Activated T-cell treated with anti-CD3 and anti-CD28 coated beads, Interleukin-2, amount 50 U/mL, for 72 hours (primary cell): ENCODE data around the gene EPB41L4B. TPM values are rescaled to one million over a fixed set of nuclear protein-coding genes. Genes with fewer than 3 reads are reported as not detected.

Experiments
- ATAC-seq, 2 donors: fragments of 150-1000 bp; cut with Tn5 transposase; replicated peaks in 1 of 2; 2 replicates each; pipeline ENCODE4 v1.10.0; 2021; ENCODE audit warnings: moderate library complexity in 2 of 2, mild to moderate bottlenecking in 1 of 2
- DNase-seq, 2 donors: peaks; one replicate each; pipeline ENCODE4 v3.0.0; 2021 to 2022; ENCODE audit warnings: mixed read lengths in 1 of 2
- H3K27ac Mint-ChIP-seq: one replicate; pipeline ENCODE4 v1.8.0; 2022; ENCODE audit warnings: mild to moderate bottlenecking, moderate library complexity, mixed read lengths
- H3K27me3 Mint-ChIP-seq: one replicate; pipeline ENCODE4 v1.8.0; 2022; ENCODE audit warnings: low read depth, mixed read lengths
- H3K36me3 Mint-ChIP-seq, 2 donors: one replicate each; pipeline ENCODE4 v1.8.0; 2022; ENCODE audit warnings: mixed read lengths in 2 of 2, mild to moderate bottlenecking in 1 of 2; ENCODE audit not compliant: insufficient read depth in 2 of 2
- H3K4me1 Mint-ChIP-seq: one replicate; pipeline ENCODE4 v1.8.0; 2022; ENCODE audit warnings: low read depth, mixed read lengths
- H3K4me3 Mint-ChIP-seq, 2 donors: one replicate each; pipeline ENCODE4 v1.8.0; 2022; ENCODE audit warnings: mild to moderate bottlenecking in 2 of 2, mixed read lengths in 2 of 2, moderate library complexity in 2 of 2
- H3K9me3 Mint-ChIP-seq, 2 donors: one replicate each; pipeline ENCODE4 v1.8.0; 2022; ENCODE audit warnings: mixed read lengths in 2 of 2
- total RNA-seq, 2 donors: library from RNA; stranded (reverse); gene quantifications; one replicate each; pipeline ENCODE4 v1.2.3, GENCODE V29; 2022

Gene EPB41L4B
- total RNA-seq, 2 donors from 2014 or later: 1.6 to 3.8 TPM

DNA sequence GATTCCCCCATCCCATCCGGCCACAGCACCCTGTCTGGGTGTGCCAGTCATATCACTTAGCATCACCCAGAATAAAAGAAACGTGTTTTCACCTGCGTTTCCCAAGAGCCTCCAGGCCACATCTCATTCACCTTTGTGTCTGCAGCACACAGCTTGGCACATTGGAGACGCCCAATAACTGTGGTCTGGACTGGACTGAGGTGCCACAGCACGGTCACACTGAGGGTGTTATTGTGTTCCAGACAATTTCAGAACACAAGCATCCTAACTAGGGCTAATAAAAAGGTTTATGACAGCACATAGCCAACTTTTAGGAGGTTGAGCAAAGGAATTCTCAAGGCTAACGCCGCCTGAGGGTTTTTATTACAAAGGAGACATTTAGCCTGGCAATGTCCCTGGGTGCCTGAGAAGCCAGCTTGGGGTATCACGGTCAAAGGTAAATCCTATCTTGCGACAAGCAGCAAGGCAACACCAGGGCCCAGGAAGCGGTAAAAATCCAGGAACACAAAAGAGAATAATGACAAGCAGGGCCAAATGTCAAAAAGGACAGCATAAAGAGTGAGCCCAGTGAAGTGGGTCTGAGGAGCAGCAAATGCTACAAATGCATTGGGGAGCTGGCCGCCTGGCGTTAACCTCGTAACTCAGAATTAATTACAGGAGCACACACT lies 3.4 kb downstream of the EPB41L4B start:
- Mint-ChIP-seq H3K27ac (no peak overlapping the region), H3K4me3 (no peak overlapping the region), H3K36me3 (no peaks in the 10 kb centered on the region), H3K4me1 (peaks cover 9% of the 10 kb centered on the region), H3K9me3 (no peaks in the 10 kb centered on the region), H3K27me3 (peaks cover 78% of the 10 kb centered on the region)
- ATAC-seq (no peak), DNase-seq (no peak)

DNA sequence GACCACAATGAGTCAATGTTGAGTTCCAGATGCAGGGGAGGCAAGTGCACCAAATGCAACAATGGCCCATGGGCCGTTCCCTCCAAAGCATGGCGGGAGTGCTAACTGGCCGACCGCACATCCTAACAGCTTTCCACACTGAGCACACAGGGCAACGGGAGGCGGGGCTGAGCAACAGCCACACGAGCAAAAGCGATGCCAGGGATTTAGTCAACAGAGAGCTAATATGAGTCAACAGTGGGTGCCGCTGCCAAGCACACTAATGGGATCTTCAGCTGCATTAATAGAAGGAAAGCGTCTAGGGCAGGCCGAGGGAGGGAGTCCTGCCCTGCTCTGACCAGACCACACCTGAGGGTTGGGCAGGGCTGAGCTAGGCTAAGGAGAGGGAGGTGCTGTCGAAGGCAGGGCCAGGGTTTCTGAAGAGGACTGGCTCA lies 4.6 kb downstream of the EPB41L4B start:
- no peaks in the 10 kb centered on the region for H3K36me3 Mint-ChIP-seq
- ATAC-seq: no peak
- H3K4me3 Mint-ChIP-seq: no peak overlapping the region
- H3K4me1 Mint-ChIP-seq: peaks cover 19% of the 10 kb centered on the region
- no peaks in the 10 kb centered on the region for H3K9me3 Mint-ChIP-seq
- H3K27me3 Mint-ChIP-seq: peaks cover 78% of the 10 kb centered on the region
- DNase-seq: no peak
- no peak overlapping the region for H3K27ac Mint-ChIP-seq

DNA sequence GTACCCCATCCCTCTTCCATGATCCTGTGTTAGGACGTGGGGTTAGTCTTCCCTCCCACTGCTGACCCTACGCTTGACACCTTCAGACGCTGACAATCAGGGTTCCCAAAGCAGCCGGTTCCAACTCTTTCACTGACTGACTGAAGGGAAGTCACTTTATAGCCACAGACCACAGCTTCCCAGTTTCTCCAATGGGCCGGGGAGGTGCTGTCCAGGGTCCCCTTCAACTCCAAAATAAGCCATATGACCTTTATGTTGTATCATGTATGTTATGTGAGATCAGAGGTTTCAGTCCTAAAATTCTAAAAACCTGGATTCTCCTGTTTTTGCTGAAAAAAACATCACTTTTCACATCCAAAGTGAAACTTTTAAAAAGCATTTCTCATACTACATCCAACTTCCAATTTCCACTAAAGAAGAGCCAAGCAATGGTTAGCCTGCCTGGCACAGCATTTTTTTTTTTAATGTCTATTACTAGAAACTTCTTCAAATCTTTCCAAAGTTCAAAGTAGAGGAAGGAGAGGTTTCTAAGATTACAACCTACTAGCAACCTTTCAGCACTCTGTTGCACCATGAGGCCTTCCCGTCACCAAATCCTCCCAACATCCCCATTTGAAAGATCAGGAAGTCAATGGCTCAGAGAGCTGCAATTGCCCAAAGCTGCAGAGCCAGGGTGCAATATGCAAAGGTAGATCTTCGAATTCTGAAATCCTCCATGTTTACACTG lies 5.2 kb downstream of the EPB41L4B start:
- H3K36me3 Mint-ChIP-seq: no peaks in the 10 kb centered on the region
- H3K4me1 Mint-ChIP-seq: peaks cover 19% of the 10 kb centered on the region
- DNase-seq (no peak), ATAC-seq (no peak)
- peaks cover 83% of the 10 kb centered on the region for H3K27me3 Mint-ChIP-seq
- H3K27ac Mint-ChIP-seq: no peak overlapping the region
- H3K9me3 Mint-ChIP-seq: no peaks in the 10 kb centered on the region
- H3K4me3 Mint-ChIP-seq: no peak overlapping the region

DNA sequence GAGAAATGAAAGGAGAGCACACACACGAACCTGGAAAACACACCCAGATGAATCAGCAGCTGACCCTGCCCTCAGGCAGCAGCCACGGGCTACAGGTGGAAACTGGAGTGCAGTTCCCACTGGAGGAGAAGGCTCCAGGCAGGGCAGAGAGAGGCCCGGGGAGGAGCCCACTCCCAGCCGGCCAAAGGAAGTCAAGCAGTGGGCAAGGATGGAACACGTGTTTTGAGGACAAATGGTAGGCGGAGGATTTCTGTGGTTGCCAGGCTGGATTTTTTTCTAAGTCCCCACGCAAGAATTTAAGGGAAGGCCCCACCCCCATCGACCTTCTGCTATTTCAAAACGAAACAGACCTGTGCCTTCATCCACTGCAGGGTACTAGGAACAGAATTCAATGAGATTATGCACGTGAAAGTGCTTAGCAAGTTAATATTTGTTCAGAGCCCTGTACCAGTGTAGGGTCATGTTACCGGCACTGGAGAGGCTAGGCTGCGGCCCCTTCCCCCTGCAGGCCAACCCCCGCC lies 6.8 kb downstream of the EPB41L4B start:
- Mint-ChIP-seq H3K9me3 (no peaks in the 10 kb centered on the region), H3K27ac (no peak overlapping the region), H3K36me3 (no peaks in the 10 kb centered on the region), H3K4me3 (no peak overlapping the region), H3K27me3 (peaks cover 92% of the 10 kb centered on the region), H3K4me1 (peaks cover 16% of the 10 kb centered on the region)
- DNase-seq: no peak
- no peak for ATAC-seq

DNA sequence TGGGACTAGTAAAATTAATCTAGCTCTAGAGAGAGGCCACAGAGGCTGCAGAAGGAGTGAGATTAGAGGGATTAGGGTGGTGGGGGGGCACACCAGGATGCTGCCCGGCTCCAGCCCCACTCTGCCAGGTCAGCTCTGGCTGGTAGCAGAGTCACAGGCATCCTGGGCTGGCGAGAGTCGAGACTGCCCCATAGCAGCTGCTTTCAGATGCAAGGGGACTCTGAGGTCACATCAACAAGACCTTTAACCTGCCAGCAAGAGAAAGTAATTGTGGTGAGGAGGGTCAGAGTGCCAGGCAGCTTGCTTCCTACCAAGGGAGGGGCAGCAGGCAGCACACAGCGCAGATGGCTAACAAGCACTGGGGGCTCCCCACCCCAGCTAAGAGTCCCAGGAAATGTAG lies 7.5 kb downstream of the EPB41L4B start:
- no peak overlapping the region for H3K4me3 Mint-ChIP-seq
- peaks cover 93% of the 10 kb centered on the region for H3K27me3 Mint-ChIP-seq
- H3K4me1 Mint-ChIP-seq: peaks cover 11% of the 10 kb centered on the region
- ATAC-seq (no peak), DNase-seq (no peak)
- H3K9me3 Mint-ChIP-seq: no peaks in the 10 kb centered on the region
- no peak overlapping the region for H3K27ac Mint-ChIP-seq
- H3K36me3 Mint-ChIP-seq: no peaks in the 10 kb centered on the region

DNA sequence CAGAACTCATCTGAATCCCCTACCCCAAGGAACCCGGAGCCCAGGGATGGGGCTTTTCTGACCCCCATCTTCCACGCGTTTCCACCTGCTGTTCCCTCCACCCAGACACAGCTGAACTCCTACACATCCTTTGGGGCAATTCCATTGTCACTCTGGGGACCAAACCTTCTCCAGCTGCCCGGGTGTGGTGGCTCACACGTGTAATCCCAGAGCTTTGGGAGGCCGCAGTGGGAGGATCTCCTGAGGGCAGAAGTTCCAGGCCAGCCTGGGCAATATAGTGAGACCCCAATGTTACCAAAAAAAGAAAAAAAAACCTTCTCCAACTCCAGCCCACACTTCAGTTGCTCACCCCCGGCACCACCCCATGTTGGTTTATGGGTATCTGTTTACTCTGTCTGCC lies 8.1 kb downstream of the EPB41L4B start:
- H3K27me3 Mint-ChIP-seq: peaks cover 92% of the 10 kb centered on the region
- H3K9me3 Mint-ChIP-seq: no peaks in the 10 kb centered on the region
- H3K4me3 Mint-ChIP-seq: no peak overlapping the region
- ATAC-seq (no peak), DNase-seq (no peak)
- H3K36me3 Mint-ChIP-seq: no peaks in the 10 kb centered on the region
- peaks cover 10% of the 10 kb centered on the region for H3K4me1 Mint-ChIP-seq
- H3K27ac Mint-ChIP-seq: no peak overlapping the region

DNA sequence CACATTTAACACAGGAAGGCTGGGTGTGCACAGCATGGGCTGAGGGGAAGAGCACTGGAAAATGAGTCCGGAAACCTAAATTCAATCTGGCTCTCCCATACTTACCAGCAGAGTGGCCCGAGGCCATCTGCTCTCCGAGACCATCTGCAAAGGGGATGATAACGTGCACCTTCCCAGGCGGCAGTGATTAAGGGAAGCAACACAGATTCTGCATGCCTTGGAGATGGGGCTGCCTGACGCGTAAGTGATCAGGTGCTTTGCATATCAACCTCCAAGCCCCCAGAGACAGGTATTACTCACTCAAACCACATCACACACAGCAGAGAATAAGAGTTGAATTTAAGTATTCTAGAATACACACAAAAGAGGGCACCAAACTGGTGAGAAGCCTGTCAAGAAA lies 9.1 kb downstream of the EPB41L4B start:
- Mint-ChIP-seq H3K36me3 (no peaks in the 10 kb centered on the region), H3K27me3 (peaks cover 81% of the 10 kb centered on the region), H3K4me1 (peaks cover 10% of the 10 kb centered on the region), H3K27ac (no peak overlapping the region), H3K4me3 (no peak overlapping the region), H3K9me3 (no peaks in the 10 kb centered on the region)
- peak; percentile 89 to 93 for ATAC-seq
- peak in 1 of 2 donors; percentile 9 for DNase-seq

DNA sequence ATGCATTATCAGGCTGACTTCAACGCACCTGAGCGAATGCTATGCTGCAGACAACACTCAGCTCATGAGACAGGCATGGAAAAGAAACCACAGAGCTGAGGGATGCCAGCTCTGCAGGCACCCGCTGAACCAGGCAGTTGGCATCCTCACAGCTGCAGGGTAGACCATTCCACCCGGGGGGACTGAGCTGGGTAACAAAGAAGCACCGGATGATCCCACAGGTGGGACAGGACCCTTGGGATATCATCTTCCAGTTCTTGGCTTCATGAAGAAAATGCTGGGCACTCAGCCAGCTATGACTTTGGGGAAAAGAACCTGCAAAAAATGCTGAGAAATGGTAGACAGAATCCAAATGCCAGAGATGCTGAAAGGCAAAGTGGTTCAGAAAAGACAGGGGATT lies 9.6 kb downstream of the EPB41L4B start:
- H3K4me3 Mint-ChIP-seq: no peak overlapping the region
- H3K27me3 Mint-ChIP-seq: peaks cover 77% of the 10 kb centered on the region
- H3K9me3 Mint-ChIP-seq: no peaks in the 10 kb centered on the region
- H3K36me3 Mint-ChIP-seq: no peaks in the 10 kb centered on the region
- ATAC-seq (no peak), DNase-seq (no peak)
- no peak overlapping the region for H3K27ac Mint-ChIP-seq
- peaks cover 10% of the 10 kb centered on the region for H3K4me1 Mint-ChIP-seq

DNA sequence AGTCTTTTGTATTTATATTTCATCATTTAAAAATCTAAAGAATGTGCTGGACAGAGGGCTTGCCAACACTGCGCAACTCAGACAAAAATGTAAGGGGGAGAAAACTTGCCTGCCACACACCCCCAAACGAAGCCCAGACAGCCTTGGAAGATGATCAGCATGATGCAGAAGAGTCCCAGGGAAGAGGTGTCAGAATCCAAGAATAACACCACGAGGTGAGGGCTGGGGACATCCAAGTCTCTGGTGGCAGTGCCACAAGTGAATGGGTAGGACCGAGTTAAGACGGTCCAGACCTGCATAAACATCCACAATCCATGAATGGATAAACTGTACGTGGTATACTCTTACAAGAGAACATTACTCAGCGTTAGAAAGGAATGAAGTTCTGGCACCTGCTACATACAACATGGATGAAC lies 10.4 kb downstream of the EPB41L4B start:
- H3K27ac Mint-ChIP-seq: no peak overlapping the region

DNA sequence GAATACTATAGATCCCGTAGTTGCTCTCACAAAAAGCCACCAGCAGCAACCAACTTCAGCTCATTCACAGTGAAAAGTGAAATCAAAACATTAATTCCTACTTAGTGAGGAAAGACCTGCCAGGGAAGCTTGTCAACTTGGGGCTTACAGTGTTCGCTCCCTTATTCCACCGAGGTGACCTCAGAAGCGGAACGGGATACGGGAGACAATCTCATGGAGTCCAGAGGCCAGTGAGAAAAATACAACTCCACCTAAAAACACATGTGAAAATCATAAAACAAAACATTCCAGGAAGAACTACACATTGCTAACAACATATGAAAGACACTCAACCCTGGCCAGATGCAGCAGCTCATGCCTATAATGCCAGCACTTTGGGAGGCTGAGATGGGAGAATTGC lies 11.6 kb downstream of the EPB41L4B start:
- Mint-ChIP-seq H3K9me3 (no peaks in the 10 kb centered on the region), H3K36me3 (no peaks in the 10 kb centered on the region), H3K27me3 (peaks cover 66% of the 10 kb centered on the region), H3K4me3 (no peak overlapping the region), H3K27ac (no peak overlapping the region), H3K4me1 (peaks cover 10% of the 10 kb centered on the region)
- no peak for ATAC-seq
- no peak for DNase-seq

More for the DNA sequence above, 10.4 kb downstream of the EPB41L4B start:
- Mint-ChIP-seq H3K9me3 (no peaks in the 10 kb centered on the region), H3K36me3 (no peaks in the 10 kb centered on the region), H3K4me3 (no peak overlapping the region), H3K4me1 (peaks cover 10% of the 10 kb centered on the region), H3K27me3 (peaks cover 69% of the 10 kb centered on the region)
- ATAC-seq (no peak), DNase-seq (no peak)

DNA sequence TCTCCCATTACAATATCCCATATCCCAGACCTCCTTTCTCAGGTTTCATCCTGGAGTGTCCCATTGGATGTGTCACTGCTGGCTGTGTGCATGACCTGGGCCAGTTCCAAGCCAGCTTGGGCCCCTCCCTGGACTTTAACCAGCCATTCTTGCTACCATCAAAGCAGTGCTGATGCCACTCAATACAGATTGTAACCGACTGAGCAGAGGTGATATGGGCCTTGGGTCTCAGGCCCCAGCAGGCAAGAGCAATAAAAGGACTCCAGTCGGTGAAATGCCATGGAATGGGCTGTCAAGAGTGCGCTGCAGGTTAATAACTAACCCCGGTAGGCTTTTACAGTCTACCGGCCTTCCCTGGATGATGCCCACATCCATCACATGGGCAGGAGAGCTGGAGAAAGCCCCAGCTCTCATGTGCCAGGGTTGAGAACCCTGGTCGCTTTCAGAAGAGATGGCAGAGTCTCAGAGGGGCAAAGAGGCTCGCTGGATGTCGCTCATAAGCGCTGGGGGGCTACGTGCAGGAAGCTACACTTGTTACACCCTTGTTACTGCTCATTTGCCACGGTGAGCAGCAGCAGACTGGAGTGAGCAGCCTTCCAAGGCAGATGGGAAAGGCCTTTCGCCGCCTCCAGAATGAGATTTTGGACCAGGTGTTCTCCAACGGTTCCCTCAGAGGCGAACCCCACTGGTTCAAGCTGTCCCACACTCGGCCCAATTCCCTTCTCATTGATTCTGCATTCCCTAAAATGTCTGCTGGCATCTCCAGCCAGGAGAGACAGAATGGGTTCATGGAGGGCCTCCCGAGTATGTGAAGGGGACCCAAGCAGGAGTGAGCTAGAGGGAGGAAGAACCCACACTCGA lies 13.2 kb downstream of the EPB41L4B start:
- H3K4me1 Mint-ChIP-seq: peaks cover 10% of the 10 kb centered on the region
- ATAC-seq: no peak

DNA sequence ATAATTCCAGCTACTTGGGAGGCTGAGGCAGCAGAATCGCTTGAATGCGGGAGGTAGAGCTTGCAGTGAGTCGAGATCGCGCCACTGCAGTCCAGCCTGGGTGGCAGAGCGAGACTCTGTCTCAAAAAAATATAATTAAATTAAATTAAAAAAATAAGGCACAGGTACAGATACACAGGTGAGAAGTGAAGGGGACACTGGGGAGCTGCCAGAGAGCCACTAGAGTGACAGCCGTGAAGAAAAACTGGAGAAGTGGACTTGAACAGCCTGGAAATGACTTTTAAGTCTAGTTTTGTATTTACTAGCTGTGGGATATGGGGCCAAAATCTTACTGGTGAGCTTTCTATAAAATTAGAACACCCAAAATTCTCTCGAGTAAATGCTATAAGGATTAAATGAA lies 15.1 kb downstream of the EPB41L4B start:
- no peak for ATAC-seq
- H3K9me3 Mint-ChIP-seq: no peaks in the 10 kb centered on the region
- no peaks in the 10 kb centered on the region for H3K4me1 Mint-ChIP-seq
- H3K36me3 Mint-ChIP-seq: no peaks in the 10 kb centered on the region
- no peak for DNase-seq
- no peak overlapping the region for H3K4me3 Mint-ChIP-seq
- H3K27ac Mint-ChIP-seq: no peak overlapping the region
- H3K27me3 Mint-ChIP-seq: peaks cover 52% of the 10 kb centered on the region

More for the DNA sequence above, 13.2 kb downstream of the EPB41L4B start:
- Mint-ChIP-seq H3K27ac (no peak overlapping the region), H3K4me3 (no peak overlapping the region), H3K36me3 (no peaks in the 10 kb centered on the region), H3K27me3 (peaks cover 54% of the 10 kb centered on the region), H3K9me3 (no peaks in the 10 kb centered on the region)
- no peak for DNase-seq

DNA sequence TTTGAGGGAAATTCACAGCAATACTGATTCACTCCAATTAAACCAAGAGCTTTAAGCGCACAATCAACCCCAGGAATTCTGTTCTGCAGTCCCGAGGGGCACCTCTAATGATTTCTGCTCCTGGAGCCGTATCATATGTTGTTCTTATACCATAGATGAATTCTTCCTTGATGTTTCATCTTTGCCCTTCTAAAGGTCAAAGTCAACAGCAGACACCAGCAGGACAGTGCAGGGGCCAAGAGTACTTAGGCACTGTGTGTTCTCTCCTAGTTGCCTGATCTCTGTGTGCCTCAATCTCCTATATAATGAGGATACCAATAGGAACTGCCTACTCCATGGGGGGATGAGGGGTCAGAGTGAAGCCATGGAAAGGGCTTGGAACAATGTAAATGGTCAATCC lies 16.5 kb downstream of the EPB41L4B start:
- Mint-ChIP-seq H3K36me3 (no peaks in the 10 kb centered on the region), H3K9me3 (no peaks in the 10 kb centered on the region), H3K27me3 (peaks cover 45% of the 10 kb centered on the region), H3K4me1 (no peaks in the 10 kb centered on the region), H3K4me3 (no peak overlapping the region), H3K27ac (no peak overlapping the region)
- ATAC-seq (no peak), DNase-seq (no peak)
